Measurements from ENCODE around the gene UNC5A. TPM values are rescaled to one million over a fixed set of nuclear protein-coding genes. Genes with fewer than 3 reads are reported as not detected.
"Not testable (repeated sequence)": the region's sequence is repeated elsewhere in the genome, so short reads cannot be mapped to it uniquely, and the experiment has no call there.

UNC5A gene
- total RNA-seq, 1 donor = not detected

DNA sequence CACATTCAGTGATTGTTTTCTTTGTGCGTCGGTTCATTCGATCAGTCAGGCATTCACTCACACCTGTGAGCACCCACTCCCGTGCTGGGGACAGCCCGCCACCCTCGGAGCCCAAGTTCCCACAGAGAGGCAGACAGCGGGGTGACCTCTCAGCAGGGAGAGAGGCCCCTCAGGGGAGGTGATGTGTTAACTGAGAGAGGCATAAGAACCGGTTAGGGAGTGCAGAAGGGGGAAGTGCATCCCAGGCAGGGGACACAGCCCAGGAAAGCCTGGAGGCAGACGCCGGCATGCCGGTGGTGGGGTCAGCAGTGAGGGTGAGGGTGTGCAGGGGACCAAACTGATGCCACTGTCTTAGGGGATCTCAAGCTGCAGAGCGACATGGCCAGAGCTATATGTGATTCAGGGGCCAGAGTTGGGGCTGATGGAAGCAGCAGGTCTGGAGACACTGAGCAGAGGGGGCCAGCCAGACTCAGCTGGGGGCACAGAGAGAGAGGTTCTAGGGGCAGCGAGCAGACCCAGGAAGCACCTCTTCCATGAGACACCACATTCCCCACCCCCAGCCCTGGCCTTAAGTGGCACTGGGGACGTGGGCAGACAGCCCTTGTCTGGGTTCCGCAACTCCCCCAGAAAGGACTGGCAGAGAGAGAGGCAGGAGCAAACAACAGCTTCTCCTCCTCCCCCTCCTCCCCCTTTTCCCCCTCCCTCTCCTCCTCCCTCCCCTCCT, 52.8 kb downstream of the UNC5A start:
- H3K27me3 ChIP-seq (ENCODE audit: insufficient read depth, low read length) = peaks cover 19% of the 10 kb centered on the region
- H3K4me3 ChIP-seq (ENCODE audit: low read length) = no peak overlapping the region
- H3K9me3 ChIP-seq (ENCODE audit: low read depth, low read length) = no peaks in the 10 kb centered on the region
- H3K4me1 ChIP-seq (ENCODE audit: insufficient read depth, low read length) = no peaks in the 10 kb centered on the region

DNA sequence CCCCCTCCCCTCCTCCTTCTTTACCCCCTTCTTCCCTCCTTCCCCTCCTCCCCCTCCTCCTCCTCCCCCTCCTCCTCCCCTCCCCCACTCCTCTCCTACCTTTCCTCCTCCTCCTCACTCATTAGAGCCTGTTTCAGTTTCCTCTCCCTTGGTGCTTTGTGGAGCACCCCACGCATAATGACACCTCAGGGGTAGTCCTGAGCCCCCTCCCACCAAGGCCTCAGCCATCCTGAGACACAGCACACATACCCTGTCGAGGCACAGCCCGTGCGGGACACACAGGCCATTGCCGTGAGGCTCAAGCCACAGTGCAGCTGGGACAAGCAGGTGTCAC, 53.4 kb downstream of the UNC5A start:
- H3K4me3 ChIP-seq (ENCODE audit: low read length) = no peak overlapping the region
- H3K27me3 ChIP-seq (ENCODE audit: insufficient read depth, low read length) = peaks cover 19% of the 10 kb centered on the region
- no peaks in the 10 kb centered on the region for H3K4me1 ChIP-seq (ENCODE audit: insufficient read depth, low read length)
- no peaks in the 10 kb centered on the region for H3K9me3 ChIP-seq (ENCODE audit: low read depth, low read length)

- H3K4me1 ChIP-seq (ENCODE audit: insufficient read depth, low read length) = no peaks in the 10 kb centered on the region
- H3K9me3 ChIP-seq (ENCODE audit: low read depth, low read length) = no peaks in the 10 kb centered on the region
- peaks cover 19% of the 10 kb centered on the region for H3K27me3 ChIP-seq (ENCODE audit: insufficient read depth, low read length)
- no peak overlapping the region for H3K4me3 ChIP-seq (ENCODE audit: low read length)
Observed at GRCh38 chr5:176864755-176865154, 54.4 kb downstream of the UNC5A start.

DNA sequence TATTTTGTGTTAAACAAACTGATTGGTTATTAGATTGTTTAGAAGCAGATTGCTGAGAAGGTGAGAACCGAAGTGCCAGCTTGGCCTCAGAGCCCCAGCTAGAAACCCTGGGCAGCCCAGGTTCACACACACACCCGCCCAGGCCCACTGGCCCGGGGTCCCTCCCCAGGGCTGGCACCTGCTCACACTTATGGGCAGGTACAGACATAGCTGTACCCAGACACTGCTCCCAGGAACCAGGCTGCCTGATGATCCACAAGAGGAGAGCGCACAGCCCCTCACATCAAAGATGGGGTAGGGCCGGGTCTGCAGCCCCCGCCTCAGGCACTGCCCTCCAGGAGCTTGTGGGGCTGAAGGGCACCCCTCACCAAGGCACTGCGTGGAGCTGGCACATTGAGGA, 55.6 kb downstream of the UNC5A start:
- no peak overlapping the region for H3K4me3 ChIP-seq (ENCODE audit: low read length)
- H3K9me3 ChIP-seq (ENCODE audit: low read depth, low read length) = no peaks in the 10 kb centered on the region
- peaks cover 19% of the 10 kb centered on the region for H3K27me3 ChIP-seq (ENCODE audit: insufficient read depth, low read length)
- no peaks in the 10 kb centered on the region for H3K4me1 ChIP-seq (ENCODE audit: insufficient read depth, low read length)

- Histone ChIP-seq H3K4me1 (ENCODE audit: insufficient read depth, low read length) (no peaks in the 10 kb centered on the region), H3K27me3 (ENCODE audit: insufficient read depth, low read length) (peaks cover 19% of the 10 kb centered on the region), H3K4me3 (ENCODE audit: low read length) (no peak overlapping the region), H3K9me3 (ENCODE audit: low read depth, low read length) (no peaks in the 10 kb centered on the region)
Observed at GRCh38 chr5:176866707-176867310, 56.5 kb downstream of the UNC5A start.

DNA sequence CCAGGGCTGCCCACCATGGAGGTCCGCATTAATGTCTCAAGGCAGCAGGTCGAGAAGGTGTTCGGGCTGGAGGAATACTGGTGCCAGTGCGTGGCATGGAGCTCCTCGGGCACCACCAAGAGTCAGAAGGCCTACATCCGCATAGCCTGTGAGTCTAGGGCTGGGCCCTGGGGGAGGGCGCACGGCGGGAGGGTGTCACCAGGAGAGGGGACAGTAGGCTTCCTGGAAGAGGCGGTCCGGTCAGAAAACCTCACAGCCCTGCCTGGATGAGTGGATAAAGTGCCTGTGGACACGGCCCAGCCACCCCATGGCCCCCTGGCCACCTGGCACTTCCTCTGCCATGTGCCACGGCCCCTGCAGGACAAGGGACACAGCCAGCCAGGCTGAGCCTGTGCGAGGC, 57.8 kb downstream of the UNC5A start:
- Histone ChIP-seq H3K9me3 (ENCODE audit: low read depth, low read length) (no peaks in the 10 kb centered on the region), H3K4me1 (ENCODE audit: insufficient read depth, low read length) (no peaks in the 10 kb centered on the region), H3K4me3 (ENCODE audit: low read length) (no peak overlapping the region), H3K27me3 (ENCODE audit: insufficient read depth, low read length) (peaks cover 19% of the 10 kb centered on the region)

DNA sequence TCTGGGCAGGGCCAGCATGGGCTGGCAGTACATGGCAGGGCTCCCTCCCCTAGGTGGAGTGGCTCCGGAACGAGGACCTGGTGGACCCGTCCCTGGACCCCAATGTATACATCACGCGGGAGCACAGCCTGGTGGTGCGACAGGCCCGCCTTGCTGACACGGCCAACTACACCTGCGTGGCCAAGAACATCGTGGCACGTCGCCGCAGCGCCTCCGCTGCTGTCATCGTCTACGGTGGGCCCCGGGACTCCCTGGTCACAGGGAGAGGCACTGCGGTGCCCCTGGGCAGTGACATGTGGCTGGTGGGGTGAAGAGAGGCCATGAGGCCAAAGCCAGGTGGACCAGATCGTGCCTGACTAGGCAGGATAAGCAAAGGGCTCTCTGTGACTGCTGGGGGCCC, 58.4 kb downstream of the UNC5A start:
- Histone ChIP-seq H3K9me3 (ENCODE audit: low read depth, low read length) (no peaks in the 10 kb centered on the region), H3K27me3 (ENCODE audit: insufficient read depth, low read length) (peaks cover 19% of the 10 kb centered on the region), H3K4me3 (ENCODE audit: low read length) (no peak overlapping the region), H3K4me1 (ENCODE audit: insufficient read depth, low read length) (no peaks in the 10 kb centered on the region)

DNA sequence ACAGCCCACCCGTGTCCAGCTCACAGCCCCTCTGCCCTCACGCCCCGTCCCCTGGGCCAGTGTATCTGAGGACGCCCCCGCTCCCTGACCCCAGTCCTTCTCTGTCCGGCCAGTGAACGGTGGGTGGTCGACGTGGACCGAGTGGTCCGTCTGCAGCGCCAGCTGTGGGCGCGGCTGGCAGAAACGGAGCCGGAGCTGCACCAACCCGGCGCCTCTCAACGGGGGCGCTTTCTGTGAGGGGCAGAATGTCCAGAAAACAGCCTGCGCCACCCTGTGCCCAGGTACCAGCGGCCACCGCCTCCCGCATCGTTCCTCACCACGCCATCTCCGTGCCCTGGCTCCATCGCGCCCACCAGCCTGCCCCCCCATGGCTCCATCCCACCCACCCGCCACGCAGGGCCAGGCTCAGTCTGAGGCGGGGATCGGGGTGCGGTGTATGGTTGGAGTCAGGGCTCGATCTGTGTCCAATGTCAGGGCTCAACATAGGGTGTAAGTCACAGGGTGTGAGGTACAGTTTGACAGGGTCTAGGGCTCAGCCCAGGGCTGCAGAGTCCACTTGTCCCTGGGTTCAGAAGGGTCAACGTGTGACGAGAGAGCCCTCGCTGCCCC, 59.2 kb downstream of the UNC5A start:
- Histone ChIP-seq H3K4me3 (ENCODE audit: low read length) (no peak overlapping the region), H3K27me3 (ENCODE audit: insufficient read depth, low read length) (peaks cover 19% of the 10 kb centered on the region), H3K9me3 (ENCODE audit: low read depth, low read length) (no peaks in the 10 kb centered on the region), H3K4me1 (ENCODE audit: insufficient read depth, low read length) (no peaks in the 10 kb centered on the region)

DNA sequence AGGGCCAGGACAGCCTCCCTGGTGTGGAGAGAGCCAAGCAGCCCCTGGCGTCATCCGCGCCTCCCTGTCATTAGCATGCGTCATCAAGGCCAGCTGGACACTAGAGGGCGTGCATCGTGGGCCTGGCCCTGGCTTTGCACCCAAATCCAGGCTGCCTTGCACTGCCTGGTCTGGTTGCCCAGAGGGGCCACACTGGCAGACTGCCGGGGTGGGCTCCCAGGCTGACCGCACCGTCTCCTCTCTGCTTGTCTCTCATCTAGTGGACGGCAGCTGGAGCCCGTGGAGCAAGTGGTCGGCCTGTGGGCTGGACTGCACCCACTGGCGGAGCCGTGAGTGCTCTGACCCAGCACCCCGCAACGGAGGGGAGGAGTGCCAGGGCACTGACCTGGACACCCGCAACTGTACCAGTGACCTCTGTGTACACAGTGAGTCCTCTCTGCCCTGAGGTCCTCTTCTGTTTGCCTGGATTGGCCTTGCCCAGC, 59.8 kb downstream of the UNC5A start:
- H3K4me1 ChIP-seq (ENCODE audit: insufficient read depth, low read length) = no peaks in the 10 kb centered on the region

DNA sequence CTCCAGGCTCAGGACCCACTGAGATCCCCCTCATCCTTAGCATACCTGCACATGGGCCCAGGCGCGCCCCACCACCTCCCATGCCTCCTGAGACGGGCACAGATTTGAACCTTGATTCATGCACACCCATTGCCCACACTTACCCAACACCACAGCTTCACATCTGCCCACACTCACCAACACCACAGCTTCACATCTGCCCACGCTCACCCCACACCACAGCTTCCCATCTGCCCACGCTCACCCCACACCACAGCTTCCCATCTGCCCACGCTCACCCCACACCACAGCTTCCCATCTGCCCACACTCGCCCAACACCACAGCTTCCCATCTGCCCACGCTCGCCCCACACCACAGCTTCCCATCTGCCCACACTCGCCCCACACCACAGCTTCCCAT, 60.3 kb downstream of the UNC5A start:
- peaks cover 16% of the 10 kb centered on the region for H3K27me3 ChIP-seq (ENCODE audit: insufficient read depth, low read length)
- not testable (repeated sequence) for H3K4me1 ChIP-seq (ENCODE audit: insufficient read depth, low read length); H3K4me3 ChIP-seq (ENCODE audit: low read length); H3K9me3 ChIP-seq (ENCODE audit: low read depth, low read length)

More for the DNA sequence above, 59.8 kb downstream of the UNC5A start:
- peaks cover 19% of the 10 kb centered on the region for H3K27me3 ChIP-seq (ENCODE audit: insufficient read depth, low read length)
- no peak overlapping the region for H3K4me3 ChIP-seq (ENCODE audit: low read length)
- no peaks in the 10 kb centered on the region for H3K9me3 ChIP-seq (ENCODE audit: low read depth, low read length)

GRCh38 chr5:176872586-176872985, 62.2 kb downstream of the UNC5A start:
- not testable (repeated sequence) for H3K4me1 ChIP-seq (ENCODE audit: insufficient read depth, low read length); H3K4me3 ChIP-seq (ENCODE audit: low read length); H3K27me3 ChIP-seq (ENCODE audit: insufficient read depth, low read length); H3K9me3 ChIP-seq (ENCODE audit: low read depth, low read length)

- H3K4me3 ChIP-seq (ENCODE audit: low read length); H3K27me3 ChIP-seq (ENCODE audit: insufficient read depth, low read length); H3K9me3 ChIP-seq (ENCODE audit: low read depth, low read length); H3K4me1 ChIP-seq (ENCODE audit: insufficient read depth, low read length): not testable (repeated sequence)
Observed at GRCh38 chr5:176873011-176873410, 62.7 kb downstream of the UNC5A start.

GRCh38 chr5:176873541-176874172, 63.3 kb downstream of the UNC5A start:
- H3K9me3 ChIP-seq (ENCODE audit: low read depth, low read length) = no peaks in the 10 kb centered on the region

DNA sequence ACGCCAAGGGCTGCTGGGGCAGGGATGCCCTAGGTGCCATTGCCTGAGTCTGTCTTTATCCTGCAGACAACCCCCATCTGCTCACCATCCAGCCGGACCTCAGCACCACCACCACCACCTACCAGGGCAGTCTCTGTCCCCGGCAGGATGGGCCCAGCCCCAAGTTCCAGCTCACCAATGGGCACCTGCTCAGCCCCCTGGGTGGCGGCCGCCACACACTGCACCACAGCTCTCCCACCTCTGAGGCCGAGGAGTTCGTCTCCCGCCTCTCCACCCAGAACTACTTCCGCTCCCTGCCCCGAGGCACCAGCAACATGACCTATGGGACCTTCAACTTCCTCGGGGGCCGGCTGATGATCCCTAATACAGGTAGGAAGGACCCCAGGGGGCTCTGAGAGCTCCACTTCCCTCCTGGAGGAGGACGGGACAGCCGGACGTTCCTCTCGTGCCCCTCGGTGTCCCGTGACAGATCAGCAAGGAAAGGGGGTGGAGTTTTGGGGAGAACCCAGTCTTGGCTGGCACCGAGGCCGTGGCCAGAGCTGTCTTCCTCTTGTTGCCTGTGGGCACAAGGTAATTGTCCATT, 63.9 kb downstream of the UNC5A start:
- Histone ChIP-seq H3K27me3 (ENCODE audit: insufficient read depth, low read length) (no peaks in the 10 kb centered on the region), H3K4me1 (ENCODE audit: insufficient read depth, low read length) (no peaks in the 10 kb centered on the region), H3K4me3 (ENCODE audit: low read length) (no peak overlapping the region), H3K9me3 (ENCODE audit: low read depth, low read length) (no peaks in the 10 kb centered on the region)

More at GRCh38 chr5:176873541-176874172, 63.3 kb downstream of the UNC5A start:
- no peaks in the 10 kb centered on the region for H3K4me1 ChIP-seq (ENCODE audit: insufficient read depth, low read length)
- no peak overlapping the region for H3K4me3 ChIP-seq (ENCODE audit: low read length)
- H3K27me3 ChIP-seq (ENCODE audit: insufficient read depth, low read length) = no peaks in the 10 kb centered on the region

DNA sequence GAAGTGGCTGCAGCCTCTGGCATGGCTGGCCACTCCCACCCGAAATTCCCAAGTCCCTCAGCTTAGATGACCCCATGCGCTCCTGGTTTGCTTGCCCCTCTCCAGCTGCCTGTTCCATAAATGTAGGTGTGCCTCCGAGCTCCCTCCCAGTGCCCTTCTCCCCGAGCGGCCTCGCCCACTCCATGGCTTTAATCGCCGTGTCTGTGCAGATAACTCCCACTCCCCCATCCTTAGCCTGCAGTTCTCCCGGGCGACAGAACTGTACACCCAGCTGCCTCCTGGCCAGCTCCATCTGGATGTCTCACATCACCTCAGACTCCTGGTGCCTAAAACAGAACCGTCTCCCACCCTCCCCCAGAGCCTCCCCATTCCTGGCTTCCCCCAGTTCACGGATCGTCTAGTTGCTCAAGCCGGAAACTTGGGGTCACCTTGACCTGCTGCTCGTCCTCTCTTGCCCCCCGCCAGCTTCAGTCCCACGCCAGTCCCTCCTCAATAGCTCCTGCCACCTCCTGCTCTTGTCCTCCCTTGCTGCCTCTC, 64.7 kb downstream of the UNC5A start:
- Histone ChIP-seq H3K9me3 (ENCODE audit: low read depth, low read length) (no peaks in the 10 kb centered on the region), H3K4me3 (ENCODE audit: low read length) (no peak overlapping the region), H3K4me1 (ENCODE audit: insufficient read depth, low read length) (no peaks in the 10 kb centered on the region), H3K27me3 (ENCODE audit: insufficient read depth, low read length) (no peaks in the 10 kb centered on the region)
